ENCODE data around the gene RNF14. TPM values are rescaled to one million over a fixed set of nuclear protein-coding genes. Genes with fewer than 3 reads are reported as not detected.

Gene RNF14
- total RNA-seq, 1 experiment from 2014 or later, result 29.7 TPM

- Histone ChIP-seq H3K9me3 (ENCODE audit: insufficient read depth, low read depth) (peaks cover 4% of the 10 kb centered on the region; the same call in 1 of the 2 replicates), H3K79me2 (ENCODE audit: low read depth) (no peaks in the 10 kb centered on the region), H3K27me3 (ENCODE audit: insufficient read depth, low read depth) (no peaks in the 10 kb centered on the region), H2AFZ (no peak overlapping the region), H4K20me1 (ENCODE audit: insufficient read depth) (no peaks in the 10 kb centered on the region), H3K9me2 (ENCODE audit: insufficient read depth) (no peaks in the 10 kb centered on the region), H3K4me3 (no peak overlapping the region), H3F3A (ENCODE audit: insufficient read depth, low read depth) (peaks cover 4% of the 10 kb centered on the region; the same call in 1 of the 2 replicates), H3K4me2 (no peak overlapping the region), H3K27ac (no peak overlapping the region), H3K4me1 (replicated peaks; ENCODE audit: insufficient read depth) (no peaks in the 10 kb centered on the region), H3K36me3 (ENCODE audit: low read depth) (peaks cover 17% of the 10 kb centered on the region; the same call in 1 of the 2 replicates)
- TF ChIP-seq EZH2 (IDR thresholded peaks at IDR 0.05; ENCODE audit: low read depth) (no peak), CTCF (conservative IDR thresholded peaks at IDR 0.05) (no peak)
- intact Hi-C loops (cut with micrococcal nuclease; ENCODE audit: unreplicated experiment), result no loop called here
- DNase-seq, result no peak
- ChIA-PET POLR2A (ENCODE audit: unreplicated experiment) (interaction anchor here (0.5 to 0.6 kb wide), 2 partner anchors 10 to 142 kb away, joined by 3 read pairs; partner anchors contain the start of gene RNF14), CTCF (no interaction called here)
- no TSS peak for BruUV-seq (replicated peaks)
Measured at GRCh38 chr5:141978389-141978788, 9.5 kb downstream of the RNF14 start.

- Histone ChIP-seq H3K36me3 (ENCODE audit: low read depth) (peaks cover 29% of the 10 kb centered on the region; the same call in 1 of the 2 replicates), H3K4me2 (no peak overlapping the region), H3K4me3 (no peak overlapping the region), H3K79me2 (ENCODE audit: low read depth) (no peaks in the 10 kb centered on the region), H3K4me1 (replicated peaks; ENCODE audit: insufficient read depth) (no peaks in the 10 kb centered on the region), H3F3A (ENCODE audit: insufficient read depth, low read depth) (no peaks in the 10 kb centered on the region), H3K9me2 (ENCODE audit: insufficient read depth) (no peaks in the 10 kb centered on the region), H3K9me3 (ENCODE audit: insufficient read depth, low read depth) (no peaks in the 10 kb centered on the region), H4K20me1 (ENCODE audit: insufficient read depth) (no peaks in the 10 kb centered on the region), H3K27me3 (ENCODE audit: insufficient read depth, low read depth) (no peaks in the 10 kb centered on the region), H2AFZ (no peak overlapping the region), H3K27ac (no peak overlapping the region)
- no TSS peak for BruUV-seq (replicated peaks)
- DNase-seq, result no peak
- intact Hi-C loops (cut with micrococcal nuclease; ENCODE audit: unreplicated experiment), result no loop called here
- TF ChIP-seq CTCF (conservative IDR thresholded peaks at IDR 0.05), result no peak
- ChIA-PET POLR2A (ENCODE audit: unreplicated experiment) (no interaction called here), CTCF (no interaction called here)
Measured at GRCh38 chr5:141982626-141983025, 13.7 kb downstream of the RNF14 start.

GRCh38 chr5:141986072-141986471, 17.2 kb downstream of the RNF14 start:
- intact Hi-C loops (cut with micrococcal nuclease; ENCODE audit: unreplicated experiment), result no loop called here
- DNase-seq, result no peak
- no TSS peak for BruUV-seq (replicated peaks)

More at GRCh38 chr5:141986072-141986471, 17.2 kb downstream of the RNF14 start:
- ChIA-PET CTCF (no interaction called here), POLR2A (ENCODE audit: unreplicated experiment) (interaction anchor here (0.6 kb wide), 1 partner anchor 82 kb away, joined by 4 read pairs; no protein-coding TSS in a partner anchor)
- TF ChIP-seq EZH2 (IDR thresholded peaks at IDR 0.05; ENCODE audit: low read depth) (no peak), CTCF (conservative IDR thresholded peaks at IDR 0.05) (no peak)
- Histone ChIP-seq H3K36me3 (ENCODE audit: low read depth) (peaks cover 21% of the 10 kb centered on the region; the same call in 1 of the 2 replicates), H3K4me3 (no peak overlapping the region), H3K9me3 (ENCODE audit: insufficient read depth, low read depth) (no peaks in the 10 kb centered on the region), H3K9me2 (ENCODE audit: insufficient read depth) (no peaks in the 10 kb centered on the region), H3K4me2 (no peak overlapping the region), H3K79me2 (ENCODE audit: low read depth) (no peaks in the 10 kb centered on the region), H3F3A (ENCODE audit: insufficient read depth, low read depth) (no peaks in the 10 kb centered on the region), H3K4me1 (replicated peaks; ENCODE audit: insufficient read depth) (no peaks in the 10 kb centered on the region), H4K20me1 (ENCODE audit: insufficient read depth) (no peaks in the 10 kb centered on the region), H3K27me3 (ENCODE audit: insufficient read depth, low read depth) (no peaks in the 10 kb centered on the region), H2AFZ (no peak overlapping the region), H3K27ac (no peak overlapping the region)
